GM12873 (cell line): ENCODE measurements around the gene BPI.

ENCODE experiments used
- TF ChIP-seq, protein P1 (sequence below): IDR thresholded peaks from 2 replicates; pipeline ENCODE4 v1.5.1; 2012; ENCODE audit warnings: low read depth, mild to moderate bottlenecking, moderate library complexity, low read length, control low read depth; ENCODE audit not compliant: insufficient read depth; ENCODE audit errors: missing control alignments

BPI gene

DNA sequence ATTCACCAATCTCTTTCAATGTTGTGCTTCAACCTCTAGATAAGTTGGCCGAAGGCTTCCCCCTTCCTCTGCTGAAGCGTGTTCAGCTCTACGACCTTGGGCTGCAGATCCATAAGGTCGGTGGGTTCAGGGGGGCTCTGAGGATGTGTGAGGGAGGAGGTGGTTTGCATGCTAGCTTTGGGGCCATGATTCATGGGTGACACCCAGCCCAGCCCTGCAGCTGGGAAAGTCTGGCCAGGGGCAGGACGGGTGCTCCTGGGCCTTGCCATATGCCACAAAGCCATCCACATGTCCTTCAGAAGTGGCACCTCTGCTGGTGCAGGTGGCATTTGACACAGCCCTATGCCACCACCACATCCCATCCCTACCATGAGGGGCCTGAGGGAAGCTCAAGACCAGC lies 69.9 kb downstream of the BPI start:
- TF ChIP-seq, protein P1, sequence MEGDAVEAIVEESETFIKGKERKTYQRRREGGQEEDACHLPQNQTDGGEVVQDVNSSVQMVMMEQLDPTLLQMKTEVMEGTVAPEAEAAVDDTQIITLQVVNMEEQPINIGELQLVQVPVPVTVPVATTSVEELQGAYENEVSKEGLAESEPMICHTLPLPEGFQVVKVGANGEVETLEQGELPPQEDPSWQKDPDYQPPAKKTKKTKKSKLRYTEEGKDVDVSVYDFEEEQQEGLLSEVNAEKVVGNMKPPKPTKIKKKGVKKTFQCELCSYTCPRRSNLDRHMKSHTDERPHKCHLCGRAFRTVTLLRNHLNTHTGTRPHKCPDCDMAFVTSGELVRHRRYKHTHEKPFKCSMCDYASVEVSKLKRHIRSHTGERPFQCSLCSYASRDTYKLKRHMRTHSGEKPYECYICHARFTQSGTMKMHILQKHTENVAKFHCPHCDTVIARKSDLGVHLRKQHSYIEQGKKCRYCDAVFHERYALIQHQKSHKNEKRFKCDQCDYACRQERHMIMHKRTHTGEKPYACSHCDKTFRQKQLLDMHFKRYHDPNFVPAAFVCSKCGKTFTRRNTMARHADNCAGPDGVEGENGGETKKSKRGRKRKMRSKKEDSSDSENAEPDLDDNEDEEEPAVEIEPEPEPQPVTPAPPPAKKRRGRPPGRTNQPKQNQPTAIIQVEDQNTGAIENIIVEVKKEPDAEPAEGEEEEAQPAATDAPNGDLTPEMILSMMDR: no peak

DNA sequence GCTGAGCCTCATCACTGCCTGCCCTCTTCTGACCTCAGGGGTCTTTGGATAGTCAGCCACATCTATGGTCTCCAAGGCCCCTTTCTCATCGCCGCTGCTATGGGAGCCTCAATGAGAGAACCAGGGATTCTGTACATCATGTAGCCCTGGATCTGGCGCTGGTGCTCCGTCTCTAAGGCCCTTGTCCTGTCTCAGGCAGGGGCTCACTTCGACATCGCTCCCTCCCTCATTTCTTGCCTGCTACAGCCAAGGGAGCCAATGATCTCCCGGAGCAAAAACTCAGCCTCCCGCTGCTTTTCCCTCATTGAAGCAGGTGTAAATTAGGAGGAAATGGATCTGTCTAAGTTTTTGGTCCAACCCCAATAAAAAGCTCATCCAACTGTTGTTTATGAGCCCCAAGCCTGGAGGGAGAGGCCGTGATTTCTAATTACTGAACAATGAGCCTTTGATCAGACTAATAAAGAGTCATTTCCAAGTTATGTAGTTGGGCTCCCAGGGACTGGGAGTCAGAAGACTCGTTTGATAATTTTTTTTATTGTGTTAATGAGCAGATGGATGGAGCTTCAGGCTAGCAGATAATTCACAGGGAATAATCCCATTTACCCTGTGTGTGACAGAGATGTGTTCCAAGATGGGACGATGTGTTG lies 73.2 kb downstream of the BPI start:
- TF ChIP-seq, protein P1: no peak

DNA sequence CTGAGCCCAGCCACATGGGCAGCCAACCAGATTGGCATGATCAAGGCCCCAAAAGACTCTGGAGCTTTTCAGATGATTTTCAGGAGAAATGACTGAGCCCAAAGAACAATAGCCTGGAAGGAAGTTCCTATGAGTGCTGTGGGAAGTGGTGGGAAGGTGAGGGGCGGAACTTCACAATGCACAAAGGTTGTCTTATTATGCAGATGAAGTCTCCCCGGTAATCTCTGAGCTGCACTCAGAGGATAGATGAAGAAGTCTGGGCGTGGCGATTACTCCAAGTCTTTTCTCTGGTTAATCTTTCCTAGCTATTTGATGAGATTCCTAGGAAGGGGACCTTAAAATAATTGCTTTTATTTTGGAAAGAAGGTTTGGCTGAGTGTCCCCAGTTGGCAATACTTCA lies 79.2 kb downstream of the BPI start:
- TF ChIP-seq, protein P1: no peak

DNA sequence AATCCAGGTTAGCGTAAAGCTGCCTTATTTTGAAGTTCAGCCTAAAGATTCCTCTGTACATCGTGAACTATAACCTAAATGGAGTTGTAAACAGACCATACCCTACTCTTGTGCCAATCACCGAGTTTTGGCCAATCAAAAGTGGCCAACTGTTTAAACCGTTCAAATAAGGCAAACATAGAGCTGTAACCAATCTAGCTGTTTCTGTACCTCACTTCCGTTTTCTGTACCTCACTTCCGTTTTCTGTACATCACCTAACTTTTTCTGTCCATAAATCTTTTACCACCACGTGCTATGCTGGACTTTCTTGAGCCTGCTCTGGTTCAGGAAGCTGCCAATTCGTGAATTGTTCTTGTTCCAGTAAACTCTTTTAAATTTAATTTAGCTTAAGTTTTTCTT lies 82.0 kb downstream of the BPI start:
- TF ChIP-seq, protein P1: no peak

DNA sequence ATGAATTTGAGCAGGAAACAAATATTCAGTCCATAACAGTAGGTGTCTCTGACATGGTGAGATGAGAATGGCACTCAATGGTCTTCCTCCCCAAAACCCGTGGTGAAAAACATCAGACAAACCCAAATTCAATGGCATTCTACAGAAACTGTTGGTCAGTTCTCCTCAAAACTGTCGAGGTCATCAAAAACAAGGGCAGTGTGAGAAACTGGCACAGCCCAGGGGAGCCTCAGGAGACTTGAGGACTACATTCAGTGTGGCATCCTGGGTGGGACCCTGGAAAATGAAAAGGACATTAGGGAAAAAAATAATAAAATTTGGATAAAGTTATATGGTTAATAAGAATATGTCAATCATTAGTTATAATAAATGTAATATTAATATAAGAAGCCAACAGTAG lies 82.9 kb downstream of the BPI start:
- TF ChIP-seq, protein P1: no peak
